ENCODE results near the gene ASF1B.

Gene ASF1B

GRCh38 chr19:14073925-14074838 is 62.2 kb downstream of the ASF1B start:
- H3K4me1 Mint-ChIP-seq = peaks cover 33% of the 10 kb centered on the region
- H3K27me3 Mint-ChIP-seq = no peaks in the 10 kb centered on the region
- peak; percentile 15 for ATAC-seq

GRCh38 chr19:14073261-14073924 is 63.0 kb downstream of the ASF1B start:
- no peaks in the 10 kb centered on the region for H3K9me3 Mint-ChIP-seq
- peaks cover 33% of the 10 kb centered on the region for H3K4me1 Mint-ChIP-seq
- H3K27ac Mint-ChIP-seq = no peak overlapping the region
- peak; percentile 84 to 86 for DNase-seq
- peak overlapping the region; percentile 88 to 89 for H3K4me3 Mint-ChIP-seq
- peak; percentile 82 for ATAC-seq
- H3K27me3 Mint-ChIP-seq = no peaks in the 10 kb centered on the region

More at GRCh38 chr19:14073925-14074838, 62.2 kb downstream of the ASF1B start:
- H3K4me3 Mint-ChIP-seq = peak overlapping the region; percentile 88 to 89
- H3K27ac Mint-ChIP-seq = peak overlapping the region in 1 of 2 donors; percentile 64
- H3K9me3 Mint-ChIP-seq = no peaks in the 10 kb centered on the region
- DNase-seq = no peak

- ATAC-seq (peak; percentile 18), DNase-seq (peak; percentile 50 to 56)
- no peaks in the 10 kb centered on the region for H3K27me3 Mint-ChIP-seq
- peaks cover 33% of the 10 kb centered on the region for H3K4me1 Mint-ChIP-seq
- H3K4me3 Mint-ChIP-seq = peak within 1 kb of the TSS; percentile 88 to 89
- H3K27ac Mint-ChIP-seq = no peak within 1 kb of the TSS
- no peaks in the 10 kb centered on the region for H3K9me3 Mint-ChIP-seq
Observed at GRCh38 chr19:14072535-14073260, 63.7 kb downstream of the ASF1B start, which contains the start of gene MISP3. MISP3 (plus strand) TSS chr19:14072786; CDS start chr19:14073310, 524 bp downstream.

GRCh38 chr19:14070268-14071050 is 65.9 kb downstream of the ASF1B start:
- ATAC-seq (no peak), DNase-seq (no peak)
- Mint-ChIP-seq H3K9me3 (no peaks in the 10 kb centered on the region), H3K27me3 (no peaks in the 10 kb centered on the region), H3K27ac (peak overlapping the region in 1 of 2 donors; percentile 51), H3K4me1 (peaks cover 31% of the 10 kb centered on the region), H3K4me3 (peak overlapping the region in 1 of 2 donors; percentile 19)
